Measurements from ENCODE around the gene RGL3. TPM values are rescaled to one million over a fixed set of nuclear protein-coding genes. Genes with fewer than 3 reads are reported as not detected.
"Not testable (repeated sequence)": the region's sequence is repeated elsewhere in the genome, so short reads cannot be mapped to it uniquely, and the experiment has no call there.

Gene RGL3
- total and polyA plus RNA-seq, 2 donors: 0.28 to 5.3 TPM

- 88% methylated on average over 11 of the region's 11 CpGs for WGBS
These were observed 39.8 kb upstream of the RGL3 start for GRCh38 chr19:11458912-11459311.

GRCh38 chr19:11458236-11458900 lies 39.3 kb upstream of the RGL3 start:
- WGBS: 89% methylated on average over 19 of the region's 19 CpGs
- DNase-seq (ENCODE audit: low read depth in 6 of 9, low spot score in 9 of 9): no peak
- Histone ChIP-seq H3K27me3 (ENCODE audit: control insufficient read depth in 2 of 2, insufficient read depth in 1 of 2, low read length in 1 of 2) (peaks cover 0 to 25% of the 10 kb centered on the region in 2 donors), H3K27ac (ENCODE audit: low read depth in 1 of 2, low read length in 1 of 2) (no peak overlapping the region), H3K4me3 (ENCODE audit: low read length in 2 of 2) (no peak overlapping the region), H3K9me3 (ENCODE audit: control insufficient read depth in 2 of 2, insufficient read depth in 1 of 2, low read length in 1 of 2) (no peaks in the 10 kb centered on the region), H3K4me1 (ENCODE audit: control insufficient read depth in 2 of 2, insufficient read depth in 2 of 2, low read length in 2 of 2) (no peaks in the 10 kb centered on the region), H3K36me3 (ENCODE audit: control insufficient read depth in 2 of 2, insufficient read depth in 2 of 2, low read length in 1 of 2) (no peaks in the 10 kb centered on the region)

More at GRCh38 chr19:11458912-11459311, 39.8 kb upstream of the RGL3 start:
- not testable (repeated sequence) for H3K9me3 ChIP-seq (ENCODE audit: control insufficient read depth in 2 of 2, insufficient read depth in 1 of 2, low read length in 1 of 2); H3K27ac ChIP-seq (ENCODE audit: low read depth in 1 of 2, low read length in 1 of 2); DNase-seq (ENCODE audit: low read depth in 6 of 9, low spot score in 9 of 9); H3K36me3 ChIP-seq (ENCODE audit: control insufficient read depth in 2 of 2, insufficient read depth in 2 of 2, low read length in 1 of 2); H3K4me3 ChIP-seq (ENCODE audit: low read length in 2 of 2); H3K4me1 ChIP-seq (ENCODE audit: control insufficient read depth in 2 of 2, insufficient read depth in 2 of 2, low read length in 2 of 2)
- H3K27me3 ChIP-seq (ENCODE audit: control insufficient read depth in 2 of 2, insufficient read depth in 1 of 2, low read length in 1 of 2): peaks cover 0 to 24% of the 10 kb centered on the region in 2 donors

GRCh38 chr19:11457831-11458230 lies 38.7 kb upstream of the RGL3 start:
- Histone ChIP-seq H3K4me1 (ENCODE audit: control insufficient read depth in 2 of 2, insufficient read depth in 2 of 2, low read length in 2 of 2) (no peaks in the 10 kb centered on the region), H3K4me3 (ENCODE audit: low read length in 2 of 2) (no peak overlapping the region), H3K27me3 (ENCODE audit: control insufficient read depth in 2 of 2, insufficient read depth in 1 of 2, low read length in 1 of 2) (peaks cover 0 to 25% of the 10 kb centered on the region in 2 donors), H3K27ac (ENCODE audit: low read depth in 1 of 2, low read length in 1 of 2) (no peak overlapping the region), H3K36me3 (ENCODE audit: control insufficient read depth in 2 of 2, insufficient read depth in 2 of 2, low read length in 1 of 2) (no peaks in the 10 kb centered on the region), H3K9me3 (ENCODE audit: control insufficient read depth in 2 of 2, insufficient read depth in 1 of 2, low read length in 1 of 2) (no peaks in the 10 kb centered on the region)
- DNase-seq (ENCODE audit: low read depth in 6 of 9, low spot score in 9 of 9): no peak
- WGBS: 90% methylated on average over 20 of the region's 20 CpGs

GRCh38 chr19:11457115-11457514 lies 38.0 kb upstream of the RGL3 start:
- Histone ChIP-seq H3K27ac (ENCODE audit: low read depth in 1 of 2, low read length in 1 of 2) (no peak overlapping the region), H3K9me3 (ENCODE audit: control insufficient read depth in 2 of 2, insufficient read depth in 1 of 2, low read length in 1 of 2) (no peaks in the 10 kb centered on the region), H3K4me3 (ENCODE audit: low read length in 2 of 2) (no peak overlapping the region), H3K27me3 (ENCODE audit: control insufficient read depth in 2 of 2, insufficient read depth in 1 of 2, low read length in 1 of 2) (peaks cover 0 to 25% of the 10 kb centered on the region in 2 donors), H3K4me1 (ENCODE audit: control insufficient read depth in 2 of 2, insufficient read depth in 2 of 2, low read length in 2 of 2) (no peaks in the 10 kb centered on the region), H3K36me3 (ENCODE audit: control insufficient read depth in 2 of 2, insufficient read depth in 2 of 2, low read length in 1 of 2) (no peaks in the 10 kb centered on the region)
- WGBS: 68% methylated on average over 18 of the region's 18 CpGs
- DNase-seq (ENCODE audit: low read depth in 6 of 9, low spot score in 9 of 9): no peak

GRCh38 chr19:11456659-11457058 lies 37.5 kb upstream of the RGL3 start:
- Histone ChIP-seq H3K4me3 (ENCODE audit: low read length in 2 of 2) (no peak overlapping the region), H3K9me3 (ENCODE audit: control insufficient read depth in 2 of 2, insufficient read depth in 1 of 2, low read length in 1 of 2) (no peaks in the 10 kb centered on the region), H3K4me1 (ENCODE audit: control insufficient read depth in 2 of 2, insufficient read depth in 2 of 2, low read length in 2 of 2) (no peaks in the 10 kb centered on the region), H3K36me3 (ENCODE audit: control insufficient read depth in 2 of 2, insufficient read depth in 2 of 2, low read length in 1 of 2) (no peaks in the 10 kb centered on the region), H3K27me3 (ENCODE audit: control insufficient read depth in 2 of 2, insufficient read depth in 1 of 2, low read length in 1 of 2) (peaks cover 0 to 25% of the 10 kb centered on the region in 2 donors), H3K27ac (ENCODE audit: low read depth in 1 of 2, low read length in 1 of 2) (no peak overlapping the region)
- WGBS: 95% methylated on average over 7 of the region's 7 CpGs
- no peak for DNase-seq (ENCODE audit: low read depth in 6 of 9, low spot score in 9 of 9)

- H3K27me3 ChIP-seq (ENCODE audit: control insufficient read depth in 2 of 2, insufficient read depth in 1 of 2, low read length in 1 of 2): peaks cover 0 to 25% of the 10 kb centered on the region in 2 donors
- H3K9me3 ChIP-seq (ENCODE audit: control insufficient read depth in 2 of 2, insufficient read depth in 1 of 2, low read length in 1 of 2); H3K27ac ChIP-seq (ENCODE audit: low read depth in 1 of 2, low read length in 1 of 2); DNase-seq (ENCODE audit: low read depth in 6 of 9, low spot score in 9 of 9); H3K36me3 ChIP-seq (ENCODE audit: control insufficient read depth in 2 of 2, insufficient read depth in 2 of 2, low read length in 1 of 2); H3K4me1 ChIP-seq (ENCODE audit: control insufficient read depth in 2 of 2, insufficient read depth in 2 of 2, low read length in 2 of 2); H3K4me3 ChIP-seq (ENCODE audit: low read length in 2 of 2): not testable (repeated sequence)
- 93% methylated on average over 9 of the region's 9 CpGs for WGBS
These were observed 36.1 kb upstream of the RGL3 start for GRCh38 chr19:11455233-11455554.

GRCh38 chr19:11453468-11454341 lies 34.6 kb upstream of the RGL3 start:
- peaks cover 0 to 21% of the 10 kb centered on the region in 2 donors for H3K27me3 ChIP-seq (ENCODE audit: control insufficient read depth in 2 of 2, insufficient read depth in 1 of 2, low read length in 1 of 2)

GRCh38 chr19:11452620-11453310 lies 33.7 kb upstream of the RGL3 start:
- Histone ChIP-seq H3K4me1 (ENCODE audit: control insufficient read depth in 2 of 2, insufficient read depth in 2 of 2, low read length in 2 of 2) (no peaks in the 10 kb centered on the region), H3K27me3 (ENCODE audit: control insufficient read depth in 2 of 2, insufficient read depth in 1 of 2, low read length in 1 of 2) (peaks cover 0 to 16% of the 10 kb centered on the region in 2 donors), H3K36me3 (ENCODE audit: control insufficient read depth in 2 of 2, insufficient read depth in 2 of 2, low read length in 1 of 2) (peaks cover 15 to 29% of the 10 kb centered on the region in 2 donors), H3K4me3 (ENCODE audit: low read length in 2 of 2) (no peak overlapping the region), H3K9me3 (ENCODE audit: control insufficient read depth in 2 of 2, insufficient read depth in 1 of 2, low read length in 1 of 2) (no peaks in the 10 kb centered on the region), H3K27ac (ENCODE audit: low read depth in 1 of 2, low read length in 1 of 2) (no peak overlapping the region)
- 89% methylated on average over 33 of the region's 33 CpGs for WGBS
- no peak for DNase-seq (ENCODE audit: low read depth in 6 of 9, low spot score in 9 of 9)

More at GRCh38 chr19:11453468-11454341, 34.6 kb upstream of the RGL3 start:
- Histone ChIP-seq H3K4me1 (ENCODE audit: control insufficient read depth in 2 of 2, insufficient read depth in 2 of 2, low read length in 2 of 2) (no peaks in the 10 kb centered on the region), H3K27ac (ENCODE audit: low read depth in 1 of 2, low read length in 1 of 2) (no peak overlapping the region), H3K9me3 (ENCODE audit: control insufficient read depth in 2 of 2, insufficient read depth in 1 of 2, low read length in 1 of 2) (no peaks in the 10 kb centered on the region), H3K36me3 (ENCODE audit: control insufficient read depth in 2 of 2, insufficient read depth in 2 of 2, low read length in 1 of 2) (peaks cover 7 to 20% of the 10 kb centered on the region in 2 donors), H3K4me3 (ENCODE audit: low read length in 2 of 2) (no peak overlapping the region)
- peak in 1 of 9 donors; percentile 14 for DNase-seq (ENCODE audit: low read depth in 6 of 9, low spot score in 9 of 9)
- 58% methylated on average over 27 of the region's 27 CpGs for WGBS

Data from thymus (tissue), 11 donors.